Activated B cell treated with CpG ODN at 0.5 μM for 24 hours (primary cell): ENCODE measurements around the gene SFXN3. TPM values are rescaled to one million over a fixed set of nuclear protein-coding genes. Genes with fewer than 3 reads are reported as not detected.

ENCODE experiments used
- ATAC-seq: fragments of 200-7000 bp; cut with Tn5 transposase; one replicate; pipeline ENCODE4 v1.10.0; 2021; ENCODE audit warnings: low read depth, mild to moderate bottlenecking, moderate library complexity
- CTCF ChIA-PET: fragments of 350-600 bp; sonication (Branson Sonifier 250); formaldehyde crosslinking; loops from one replicate; lab custom pipeline; 2021; ENCODE audit warnings: antibody characterized with exemption; lab: Charles Lee
- POLR2A ChIA-PET: fragments of 350-600 bp; sonication (Branson Sonifier 250); formaldehyde crosslinking; loops from one replicate; lab custom pipeline; 2021; ENCODE audit warnings: antibody characterized with exemption; lab: Charles Lee
- DNase-seq: peaks from one replicate; pipeline ENCODE4 v3.0.0; 2022
- H3K27ac Mint-ChIP-seq: one replicate; pipeline ENCODE4 v1.8.0; 2020; ENCODE audit warnings: mixed read lengths
- H3K27me3 Mint-ChIP-seq: one replicate; pipeline ENCODE4 v1.8.0; 2021; ENCODE audit warnings: mixed read lengths
- H3K36me3 Mint-ChIP-seq: one replicate; pipeline ENCODE4 v1.8.0; 2021; ENCODE audit warnings: low read depth, mixed read lengths
- H3K4me1 Mint-ChIP-seq: one replicate; pipeline ENCODE4 v1.8.0; 2021; ENCODE audit warnings: mixed read lengths
- H3K4me3 Mint-ChIP-seq: one replicate; pipeline ENCODE4 v1.8.0; 2020; ENCODE audit warnings: mild to moderate bottlenecking, mixed read lengths
- H3K9me3 Mint-ChIP-seq: one replicate; pipeline ENCODE4 v1.8.0; 2020; ENCODE audit warnings: mixed read lengths
- CTCF ChIP-seq: fragments of 200-600 bp; IDR thresholded peaks from one replicate; pipeline ENCODE4 v1.8.0; 2022; ENCODE audit warnings: antibody characterized with exemption, mild to moderate bottlenecking
- intact Hi-C: fragments of 100-400 bp; cut with micrococcal nuclease; formaldehyde crosslinking; loops from one replicate; pipeline ENCODE4 v1.15.1; 2024
- total RNA-seq: library from RNA; stranded (reverse); gene quantifications from 2 replicates; pipeline ENCODE4 v1.2.3, GENCODE V29; 2022

The SFXN3 gene
- total RNA-seq, 1 donor from 2014 or later: 9.8 TPM

- ChIA-PET POLR2A (no interaction called here), CTCF (no interaction called here)
- Mint-ChIP-seq H3K27me3 (peaks cover 22% of the 10 kb centered on the region), H3K36me3 (no peaks in the 10 kb centered on the region), H3K4me1 (peaks cover 14% of the 10 kb centered on the region), H3K27ac (no peak overlapping the region), H3K4me3 (no peak overlapping the region), H3K9me3 (no peaks in the 10 kb centered on the region)
- intact Hi-C loops: no loop called here
- ATAC-seq (no peak), DNase-seq (no peak)
- TF ChIP-seq CTCF: no peak
Observed at GRCh38 chr10:101021239-101021638, 9.8 kb upstream of the SFXN3 start.

- H3K27me3 Mint-ChIP-seq: peaks cover 18% of the 10 kb centered on the region
- CTCF ChIA-PET: no interaction called here
- no peak for TF ChIP-seq CTCF
- DNase-seq: no peak
- no peak overlapping the region for H3K4me3 Mint-ChIP-seq
- peaks cover 14% of the 10 kb centered on the region for H3K4me1 Mint-ChIP-seq
- H3K9me3 Mint-ChIP-seq: no peaks in the 10 kb centered on the region
- H3K36me3 Mint-ChIP-seq: no peaks in the 10 kb centered on the region
- intact Hi-C loops: no loop called here
- no peak for ATAC-seq
- no peak overlapping the region for H3K27ac Mint-ChIP-seq
- POLR2A ChIA-PET: interaction anchor here (0.7 kb wide), 1 partner anchor 26 kb away, joined by 3 read pairs; no protein-coding TSS in a partner anchor
Observed at GRCh38 chr10:101021692-101022251, 9.3 kb upstream of the SFXN3 start.

GRCh38 chr10:101022967-101023705 is 7.9 kb upstream of the SFXN3 start:
- intact Hi-C loops: no loop called here
- Mint-ChIP-seq H3K27ac (no peak overlapping the region), H3K9me3 (no peaks in the 10 kb centered on the region), H3K4me3 (no peak overlapping the region), H3K4me1 (peaks cover 10% of the 10 kb centered on the region), H3K36me3 (no peaks in the 10 kb centered on the region), H3K27me3 (peaks cover 14% of the 10 kb centered on the region)
- DNase-seq (no peak), ATAC-seq (no peak)
- no peak for TF ChIP-seq CTCF
- ChIA-PET POLR2A (no interaction called here), CTCF (no interaction called here)

GRCh38 chr10:101027106-101027720 is 3.8 kb upstream of the SFXN3 start:
- Mint-ChIP-seq H3K27me3 (peaks cover 19% of the 10 kb centered on the region), H3K27ac (no peak overlapping the region), H3K4me3 (no peak overlapping the region), H3K36me3 (peaks cover 5% of the 10 kb centered on the region), H3K9me3 (no peaks in the 10 kb centered on the region), H3K4me1 (peaks cover 12% of the 10 kb centered on the region)
- no peak for ATAC-seq
- no peak for DNase-seq
- TF ChIP-seq CTCF: no peak
- POLR2A ChIA-PET: no interaction called here
- CTCF ChIA-PET: interaction anchor here (1.0 to 5.8 kb wide), 2 partner anchors 8 to 13 kb away, joined by 4 to 20 read pairs; no protein-coding TSS in a partner anchor
- intact Hi-C loops: no loop called here
